ENCODE data around the gene MDGA2.

Gene MDGA2

DNA sequence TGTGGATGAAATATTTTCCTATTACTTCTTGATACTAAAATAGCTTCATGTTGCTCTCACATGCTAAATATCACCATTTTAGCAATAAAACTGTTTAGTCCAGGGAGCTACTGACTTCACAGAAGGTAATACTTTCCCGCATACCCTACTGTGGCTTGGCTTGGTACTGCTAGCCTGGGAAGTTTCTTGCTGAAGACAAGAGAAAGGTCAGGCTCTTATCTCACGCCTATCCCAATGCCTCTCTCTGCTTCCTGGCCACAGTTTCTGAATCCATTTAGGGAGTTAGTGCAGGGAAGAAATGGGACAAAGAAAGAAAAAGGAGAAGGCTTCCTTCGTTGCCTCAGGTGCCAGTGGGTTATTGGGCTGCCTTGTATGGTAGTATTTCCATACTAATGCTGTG is 228.3 kb downstream of the MDGA2 start:
- TF ChIP-seq, protein P1, sequence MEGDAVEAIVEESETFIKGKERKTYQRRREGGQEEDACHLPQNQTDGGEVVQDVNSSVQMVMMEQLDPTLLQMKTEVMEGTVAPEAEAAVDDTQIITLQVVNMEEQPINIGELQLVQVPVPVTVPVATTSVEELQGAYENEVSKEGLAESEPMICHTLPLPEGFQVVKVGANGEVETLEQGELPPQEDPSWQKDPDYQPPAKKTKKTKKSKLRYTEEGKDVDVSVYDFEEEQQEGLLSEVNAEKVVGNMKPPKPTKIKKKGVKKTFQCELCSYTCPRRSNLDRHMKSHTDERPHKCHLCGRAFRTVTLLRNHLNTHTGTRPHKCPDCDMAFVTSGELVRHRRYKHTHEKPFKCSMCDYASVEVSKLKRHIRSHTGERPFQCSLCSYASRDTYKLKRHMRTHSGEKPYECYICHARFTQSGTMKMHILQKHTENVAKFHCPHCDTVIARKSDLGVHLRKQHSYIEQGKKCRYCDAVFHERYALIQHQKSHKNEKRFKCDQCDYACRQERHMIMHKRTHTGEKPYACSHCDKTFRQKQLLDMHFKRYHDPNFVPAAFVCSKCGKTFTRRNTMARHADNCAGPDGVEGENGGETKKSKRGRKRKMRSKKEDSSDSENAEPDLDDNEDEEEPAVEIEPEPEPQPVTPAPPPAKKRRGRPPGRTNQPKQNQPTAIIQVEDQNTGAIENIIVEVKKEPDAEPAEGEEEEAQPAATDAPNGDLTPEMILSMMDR (IDR thresholded peaks at IDR 0.05; ENCODE audit: insufficient read depth, low read length, poor library complexity, severe bottlenecking): no peak
- Histone ChIP-seq H3K4me3 (replicated peaks; ENCODE audit: low read depth, low read length) (no peak overlapping the region), H3K36me3 (ENCODE audit: control insufficient read depth, insufficient read depth, low read length) (no peaks in the 10 kb centered on the region), H3K27me3 (replicated peaks; ENCODE audit: control insufficient read depth, insufficient read depth, low read length) (no peaks in the 10 kb centered on the region)
- no peak for DNase-seq (ENCODE audit: extremely low read depth, insufficient read length)

DNA sequence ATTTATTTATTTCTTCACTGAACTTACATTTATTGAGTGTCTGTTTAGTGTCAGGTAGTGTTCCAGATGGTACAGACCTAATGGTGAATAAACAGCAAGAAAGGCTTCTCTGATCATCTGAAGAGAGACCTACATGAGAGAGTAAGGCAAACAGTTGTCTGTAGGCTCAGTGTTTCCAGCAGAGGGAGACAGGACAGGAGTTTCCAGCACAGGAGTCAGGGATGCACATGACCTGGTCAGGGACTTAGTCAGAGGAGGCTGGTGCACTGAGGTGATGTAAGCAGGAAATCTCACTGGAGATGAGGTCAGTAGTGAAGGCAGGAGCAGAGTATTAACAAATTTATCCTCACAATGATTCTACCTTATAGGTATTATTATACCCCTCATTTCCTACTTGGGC is 233.2 kb downstream of the MDGA2 start:
- DNase-seq (ENCODE audit: extremely low read depth, insufficient read length): no peak

DNA sequence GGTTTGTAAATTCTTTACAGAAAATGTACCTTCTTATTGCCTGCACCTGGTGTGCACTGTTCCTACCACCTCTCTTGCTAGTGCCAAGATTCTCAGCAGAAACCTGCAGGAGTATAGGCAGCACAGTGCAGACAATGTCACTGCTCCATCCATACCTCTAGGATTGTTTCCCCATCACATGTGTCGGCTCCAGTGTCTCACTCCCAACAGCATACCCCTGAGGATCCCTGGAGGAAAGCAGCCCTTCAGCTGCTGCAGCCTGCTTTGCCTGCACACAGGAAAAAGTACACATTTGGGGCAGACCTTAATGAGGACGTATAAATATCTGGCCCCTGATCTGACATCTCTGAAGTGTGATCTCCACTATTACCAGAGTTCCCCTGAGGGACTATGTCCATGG is 235.5 kb downstream of the MDGA2 start:
- TF ChIP-seq, protein P1 (IDR thresholded peaks at IDR 0.05; ENCODE audit: insufficient read depth, low read length, poor library complexity, severe bottlenecking): no peak
- no peak overlapping the region for H3K4me3 ChIP-seq (replicated peaks; ENCODE audit: low read depth, low read length)
- H3K27me3 ChIP-seq (replicated peaks; ENCODE audit: control insufficient read depth, insufficient read depth, low read length): no peaks in the 10 kb centered on the region
- H3K36me3 ChIP-seq (ENCODE audit: control insufficient read depth, insufficient read depth, low read length): no peaks in the 10 kb centered on the region
- no peak for DNase-seq (ENCODE audit: extremely low read depth, insufficient read length)

More for the DNA sequence above, 233.2 kb downstream of the MDGA2 start:
- Histone ChIP-seq H3K27me3 (replicated peaks; ENCODE audit: control insufficient read depth, insufficient read depth, low read length) (no peaks in the 10 kb centered on the region), H3K4me3 (replicated peaks; ENCODE audit: low read depth, low read length) (no peak overlapping the region), H3K36me3 (ENCODE audit: control insufficient read depth, insufficient read depth, low read length) (no peaks in the 10 kb centered on the region)
- TF ChIP-seq, protein P1 (IDR thresholded peaks at IDR 0.05; ENCODE audit: insufficient read depth, low read length, poor library complexity, severe bottlenecking): no peak

DNA sequence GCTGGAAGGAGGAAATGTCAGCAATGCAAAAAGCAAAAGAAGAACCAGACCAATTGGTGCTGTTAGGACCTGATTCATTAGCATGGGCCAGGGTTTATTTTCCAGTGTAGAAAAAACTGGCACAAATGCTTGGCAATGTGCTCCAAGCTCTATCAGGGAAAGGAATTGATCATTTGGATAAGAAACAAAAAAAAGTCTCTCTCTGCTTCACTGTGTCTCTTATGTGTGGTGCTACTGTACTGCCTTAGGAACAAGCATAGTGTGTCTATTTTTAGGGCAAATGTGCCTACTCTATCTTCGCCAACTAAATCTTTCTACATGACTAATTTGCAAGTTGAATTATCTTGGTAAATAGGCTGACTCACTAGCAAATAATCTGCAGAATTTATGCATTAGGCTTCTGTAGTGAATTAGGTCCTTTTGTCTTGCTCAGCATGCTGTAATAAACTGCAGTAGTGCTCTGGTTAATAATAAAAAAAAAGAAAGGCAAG is 236.7 kb downstream of the MDGA2 start:
- TF ChIP-seq, protein P1 (IDR thresholded peaks at IDR 0.05; ENCODE audit: insufficient read depth, low read length, poor library complexity, severe bottlenecking): no peak
- DNase-seq (ENCODE audit: extremely low read depth, insufficient read length): no peak
- Histone ChIP-seq H3K27me3 (replicated peaks; ENCODE audit: control insufficient read depth, insufficient read depth, low read length) (no peaks in the 10 kb centered on the region), H3K36me3 (ENCODE audit: control insufficient read depth, insufficient read depth, low read length) (no peaks in the 10 kb centered on the region), H3K4me3 (replicated peaks; ENCODE audit: low read depth, low read length) (no peak overlapping the region)

DNA sequence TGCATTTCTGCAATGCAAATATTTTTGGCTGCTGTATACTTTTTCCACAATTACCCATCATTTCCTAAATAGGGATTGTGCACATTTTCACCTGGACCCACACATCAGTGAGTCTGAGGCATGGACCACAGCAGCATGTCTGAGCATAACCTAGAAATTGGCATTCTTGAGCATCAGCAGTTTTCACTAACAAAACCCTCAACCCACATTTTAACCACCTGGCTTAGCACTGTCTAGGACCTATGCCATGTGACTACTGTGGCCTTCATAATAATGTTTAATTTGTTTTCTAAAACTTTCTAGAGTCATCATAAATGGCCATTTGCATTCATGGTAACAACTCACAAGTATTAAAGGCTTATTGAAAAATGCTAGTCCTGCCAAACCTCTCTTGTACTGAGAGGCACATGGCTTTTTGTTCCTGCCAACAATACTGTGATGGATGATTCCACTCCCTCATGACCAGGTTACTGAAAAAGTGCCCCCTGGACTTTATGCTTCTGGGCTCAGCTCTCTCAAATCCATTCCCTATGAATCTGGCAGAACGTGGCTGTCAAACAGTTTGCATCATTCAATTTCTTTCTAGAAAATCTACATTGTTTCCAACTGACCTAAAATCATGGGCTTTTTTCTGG is 240.0 kb downstream of the MDGA2 start:
- no peak overlapping the region for H3K4me3 ChIP-seq (replicated peaks; ENCODE audit: low read depth, low read length)
- TF ChIP-seq, protein P1 (IDR thresholded peaks at IDR 0.05; ENCODE audit: insufficient read depth, low read length, poor library complexity, severe bottlenecking): no peak
- no peaks in the 10 kb centered on the region for H3K36me3 ChIP-seq (ENCODE audit: control insufficient read depth, insufficient read depth, low read length)
- H3K27me3 ChIP-seq (replicated peaks; ENCODE audit: control insufficient read depth, insufficient read depth, low read length): no peaks in the 10 kb centered on the region
- DNase-seq (ENCODE audit: extremely low read depth, insufficient read length): no peak

DNA sequence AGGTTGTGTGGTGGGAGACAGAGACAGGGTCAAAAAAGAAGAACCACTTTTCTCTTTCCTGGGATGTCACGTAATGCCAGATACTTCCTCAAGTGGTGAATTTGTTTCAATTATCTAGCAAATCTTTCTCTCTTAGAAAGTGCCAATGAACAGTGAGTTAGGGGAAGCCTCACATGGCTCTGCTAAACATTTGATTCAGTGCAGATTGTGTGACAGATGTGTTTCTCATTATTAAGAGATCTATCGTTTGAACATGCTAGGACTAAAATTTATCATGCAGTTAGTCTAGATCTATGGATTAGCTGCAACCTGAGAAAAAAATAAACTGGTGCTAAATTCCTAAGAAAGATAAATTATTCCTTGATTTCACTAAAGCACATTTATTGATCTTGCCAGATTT is 247.8 kb downstream of the MDGA2 start:
- H3K27me3 ChIP-seq (replicated peaks; ENCODE audit: control insufficient read depth, insufficient read depth, low read length): no peaks in the 10 kb centered on the region
- no peaks in the 10 kb centered on the region for H3K36me3 ChIP-seq (ENCODE audit: control insufficient read depth, insufficient read depth, low read length)
- DNase-seq (ENCODE audit: extremely low read depth, insufficient read length): no peak
- TF ChIP-seq, protein P1 (IDR thresholded peaks at IDR 0.05; ENCODE audit: insufficient read depth, low read length, poor library complexity, severe bottlenecking): no peak
- H3K4me3 ChIP-seq (replicated peaks; ENCODE audit: low read depth, low read length): no peak overlapping the region

Measured in GM06990 (cell line).